NCI-H1417 (cell line): ENCODE results near the gene GPC3.

Source experiments
- DNase-seq, 3 experiments: peaks; one replicate each; lab custom pipeline; 2025; lab: John Stamatoyannopoulos, UW

The GPC3 gene

GRCh38 chrX:133840415-133840814, 145.0 kb downstream of the GPC3 start:
- DNase-seq = no peak

GRCh38 chrX:133838761-133839676, 146.4 kb downstream of the GPC3 start:
- DNase-seq = peak; percentile 30 to 69 (median 39)

GRCh38 chrX:133837091-133837490, 148.3 kb downstream of the GPC3 start:
- no peak for DNase-seq

- no peak for DNase-seq
These were observed 148.8 kb downstream of the GPC3 start for GRCh38 chrX:133836561-133836960.

- no peak for DNase-seq
These were observed 150.6 kb downstream of the GPC3 start for GRCh38 chrX:133834771-133835170.

GRCh38 chrX:133819546-133819945, 165.8 kb downstream of the GPC3 start:
- no peak for DNase-seq

GRCh38 chrX:133818019-133818418, 167.4 kb downstream of the GPC3 start:
- no peak for DNase-seq

GRCh38 chrX:133815496-133815895, 169.9 kb downstream of the GPC3 start:
- DNase-seq = no peak

GRCh38 chrX:133813971-133814370, 171.4 kb downstream of the GPC3 start:
- no peak for DNase-seq

GRCh38 chrX:133812402-133812801, 173.0 kb downstream of the GPC3 start:
- no peak for DNase-seq

GRCh38 chrX:133810925-133811324, 174.5 kb downstream of the GPC3 start:
- DNase-seq = no peak

- DNase-seq = no peak
These were observed 181.3 kb downstream of the GPC3 start for GRCh38 chrX:133804072-133804471.

GRCh38 chrX:133796282-133796681, 189.1 kb downstream of the GPC3 start:
- DNase-seq = no peak

GRCh38 chrX:133794126-133794525, 191.3 kb downstream of the GPC3 start:
- DNase-seq = no peak

GRCh38 chrX:133793626-133794025, 191.8 kb downstream of the GPC3 start:
- DNase-seq = no peak

GRCh38 chrX:133792198-133792953, 193.0 kb downstream of the GPC3 start:
- DNase-seq = peak; percentile 43 to 87 (median 70)

GRCh38 chrX:133789829-133790228, 195.6 kb downstream of the GPC3 start:
- DNase-seq = no peak

- no peak for DNase-seq
These were observed 199.0 kb downstream of the GPC3 start for GRCh38 chrX:133786382-133786781.

- DNase-seq = no peak
These were observed 202.1 kb downstream of the GPC3 start for GRCh38 chrX:133783274-133783673.

GRCh38 chrX:133781174-133781573, 204.2 kb downstream of the GPC3 start:
- DNase-seq = peak in 1 of 3 experiments; percentile 21

GRCh38 chrX:133776072-133776471, 209.3 kb downstream of the GPC3 start:
- peak in 2 of 3 experiments; percentile 13 to 14 for DNase-seq

- DNase-seq = no peak
These were observed 210.6 kb downstream of the GPC3 start for GRCh38 chrX:133774807-133775206.

- DNase-seq = peak in 2 of 3 experiments; percentile 2 to 16
These were observed 214.2 kb downstream of the GPC3 start for GRCh38 chrX:133771086-133771646.
